Neural progenitor cell (in vitro differentiated cells): ENCODE results near the gene EPYC.

Experiments
- EZH2 ChIP-seq: fragments of 200-600 bp; sonication (generic); IDR thresholded peaks from 2 replicates; pipeline ENCODE4 v1.6.1; 2017; ENCODE audit warnings: antibody characterized with exemption, mild to moderate bottlenecking, moderate library complexity
- EZH2phosphoT487 ChIP-seq: fragments of 200-600 bp; sonication (generic); IDR thresholded peaks from 2 replicates; pipeline ENCODE4 v1.6.1; 2017; ENCODE audit warnings: antibody characterized with exemption
- TF ChIP-seq, protein P1 (sequence below): fragments of 200-600 bp; sonication (generic); IDR thresholded peaks from 2 replicates; pipeline ENCODE4 v1.5.1; 2017; ENCODE audit warnings: antibody characterized with exemption, mild to moderate bottlenecking

DNA sequence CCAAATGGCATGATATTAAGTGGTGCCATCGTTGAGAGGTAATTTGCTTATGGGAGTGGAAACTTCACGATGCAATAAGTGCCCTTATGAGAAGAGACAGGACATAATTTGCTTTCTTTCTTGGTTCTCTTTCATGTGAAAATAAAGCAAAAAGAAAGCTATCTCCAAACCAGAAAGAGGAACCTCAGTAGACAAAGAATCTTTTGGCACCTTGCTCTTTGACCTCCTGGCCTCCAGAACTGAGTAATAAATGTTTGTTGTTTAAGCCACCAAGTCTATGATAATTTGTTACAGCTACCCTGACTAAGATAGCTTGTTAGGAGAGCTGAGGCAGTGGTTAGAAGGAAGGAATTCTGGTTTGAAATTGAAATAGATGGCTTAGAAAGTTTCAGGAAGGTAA lies 89.4 kb downstream of the EPYC start:
- TF ChIP-seq, protein P1, sequence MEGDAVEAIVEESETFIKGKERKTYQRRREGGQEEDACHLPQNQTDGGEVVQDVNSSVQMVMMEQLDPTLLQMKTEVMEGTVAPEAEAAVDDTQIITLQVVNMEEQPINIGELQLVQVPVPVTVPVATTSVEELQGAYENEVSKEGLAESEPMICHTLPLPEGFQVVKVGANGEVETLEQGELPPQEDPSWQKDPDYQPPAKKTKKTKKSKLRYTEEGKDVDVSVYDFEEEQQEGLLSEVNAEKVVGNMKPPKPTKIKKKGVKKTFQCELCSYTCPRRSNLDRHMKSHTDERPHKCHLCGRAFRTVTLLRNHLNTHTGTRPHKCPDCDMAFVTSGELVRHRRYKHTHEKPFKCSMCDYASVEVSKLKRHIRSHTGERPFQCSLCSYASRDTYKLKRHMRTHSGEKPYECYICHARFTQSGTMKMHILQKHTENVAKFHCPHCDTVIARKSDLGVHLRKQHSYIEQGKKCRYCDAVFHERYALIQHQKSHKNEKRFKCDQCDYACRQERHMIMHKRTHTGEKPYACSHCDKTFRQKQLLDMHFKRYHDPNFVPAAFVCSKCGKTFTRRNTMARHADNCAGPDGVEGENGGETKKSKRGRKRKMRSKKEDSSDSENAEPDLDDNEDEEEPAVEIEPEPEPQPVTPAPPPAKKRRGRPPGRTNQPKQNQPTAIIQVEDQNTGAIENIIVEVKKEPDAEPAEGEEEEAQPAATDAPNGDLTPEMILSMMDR = no peak
- TF ChIP-seq EZH2 (no peak), EZH2phosphoT487 (no peak)
